SU-DHL-6 (cell line): Measurements from ENCODE around the gene RANGRF.

Experiments used
- H2AFZ ChIP-seq: fragments of 200-600 bp; sonication (generic); 2 replicates; pipeline ENCODE4 v1.6.1; 2014; ENCODE audit warnings: low read depth, mild to moderate bottlenecking, moderate library complexity, mixed read lengths, antibody characterized with exemption, low read length; ENCODE audit not compliant: severe bottlenecking
- H3F3A ChIP-seq: fragments of 200-600 bp; shearing (Covaris generic); 2 replicates; pipeline ENCODE4 v1.6.0; 2016; ENCODE audit warnings: antibody characterized with exemption, mild to moderate bottlenecking; ENCODE audit not compliant: insufficient read depth
- H3K27ac ChIP-seq: fragments of 200-600 bp; sonication (generic); 2 replicates; pipeline ENCODE4 v1.5.1; 2016; ENCODE audit warnings: low read depth, mild to moderate bottlenecking, low read length, moderate library complexity, mixed read lengths
- H3K27me3 ChIP-seq: fragments of 200-600 bp; sonication (generic), shearing (Covaris generic); 2 replicates; pipeline ENCODE4 v1.6.0; 2014; ENCODE audit warnings: mild to moderate bottlenecking, low read length
- H3K36me3 ChIP-seq: fragments of 200-600 bp; sonication (generic); 2 replicates; pipeline ENCODE4 v1.6.1; 2014; ENCODE audit warnings: mild to moderate bottlenecking, low read length, mixed read lengths
- H3K4me2 ChIP-seq: fragments of 300-600, 200-600 bp; shearing (Covaris generic), sonication (generic); 2 replicates; pipeline ENCODE4 v1.6.0; 2014; ENCODE audit warnings: low read length, low read depth, mild to moderate bottlenecking; ENCODE audit not compliant: poor library complexity, severe bottlenecking
- H3K4me3 ChIP-seq: fragments of 200-600 bp; sonication (generic); 2 replicates; pipeline ENCODE4 v1.5.1; 2014; ENCODE audit warnings: antibody characterized with exemption, low read length, mild to moderate bottlenecking, mixed read lengths; ENCODE audit not compliant: insufficient read depth, poor library complexity, severe bottlenecking
- H3K79me2 ChIP-seq: fragments of 200-600 bp; sonication (generic); 2 replicates; pipeline ENCODE4 v1.6.1; 2014; ENCODE audit warnings: mild to moderate bottlenecking, low read length, moderate library complexity; ENCODE audit not compliant: insufficient read depth
- H3K9ac ChIP-seq: fragments of 200-600 bp; sonication (generic); 2 replicates; pipeline ENCODE4 v1.7.0; 2014; ENCODE audit warnings: mild to moderate bottlenecking, low read length
- H3K9me2 ChIP-seq: fragments of 200-600 bp; sonication (generic); replicated peaks from 2 replicates; pipeline ENCODE4 v1.6.1; 2014; ENCODE audit warnings: low read length; ENCODE audit not compliant: insufficient read depth
- H3K9me3 ChIP-seq: fragments of 200-600 bp; sonication (generic); 2 replicates; pipeline ENCODE4 v1.6.1; 2014; ENCODE audit warnings: low read length, mixed read lengths; ENCODE audit not compliant: insufficient read depth
- H4K20me1 ChIP-seq: fragments of 200-600 bp; sonication (generic); 2 replicates; pipeline ENCODE4 v1.6.1; 2014; ENCODE audit warnings: low read depth, mild to moderate bottlenecking, antibody characterized with exemption, low read length, moderate library complexity, mixed read lengths
- EZH2phosphoT487 ChIP-seq: fragments of 200-600 bp; sonication (generic), shearing (Covaris generic); conservative IDR thresholded peaks from 2 replicates; pipeline ENCODE4 v1.6.1; 2018; ENCODE audit warnings: mild to moderate bottlenecking, antibody characterized with exemption, low read length, moderate library complexity, mixed read lengths
- TF ChIP-seq, protein P1 (sequence below): fragments of 200-600 bp; sonication (generic); IDR thresholded peaks from one replicate; pipeline ENCODE4 v1.5.1; 2017; ENCODE audit warnings: antibody characterized with exemption, mild to moderate bottlenecking, low read length, moderate library complexity; ENCODE audit not compliant: insufficient read depth, poor library complexity, severe bottlenecking

The RANGRF gene

DNA sequence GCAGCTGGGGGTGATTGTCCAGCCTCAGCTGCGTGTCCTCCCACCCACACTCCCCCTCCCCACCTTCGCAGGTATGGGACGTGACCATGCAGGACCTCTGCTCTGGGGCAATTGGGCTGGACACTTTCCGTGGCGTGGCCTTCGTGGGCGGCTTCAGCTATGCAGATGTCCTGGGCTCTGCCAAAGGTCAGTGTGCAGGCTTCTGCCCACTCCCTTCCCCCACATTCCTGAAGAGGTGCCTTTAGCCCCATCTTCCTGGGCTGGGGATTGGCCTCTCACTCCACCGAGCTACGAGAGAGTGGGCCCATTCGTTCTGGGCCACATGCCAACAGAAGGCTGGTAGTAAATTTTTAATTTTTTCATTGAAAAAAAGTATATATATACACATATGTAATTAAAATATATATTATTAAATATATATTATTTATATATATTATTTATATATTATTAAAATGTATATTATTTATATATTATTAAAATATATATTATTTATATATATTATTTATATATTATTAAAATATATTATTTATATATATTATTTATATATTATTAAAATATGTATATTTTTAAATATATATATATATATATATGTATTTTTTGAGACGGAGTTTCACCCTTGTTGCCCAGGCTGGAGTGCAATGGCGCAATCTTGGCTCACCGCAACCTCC is 20.9 kb upstream of the RANGRF start:
- Histone ChIP-seq H3F3A (no peaks in the 10 kb centered on the region), H3K4me3 (no peak overlapping the region), H4K20me1 (no peaks in the 10 kb centered on the region), H3K9me3 (no peaks in the 10 kb centered on the region), H3K36me3 (no peaks in the 10 kb centered on the region), H3K4me2 (no peak overlapping the region), H3K27ac (no peak overlapping the region), H3K79me2 (no peaks in the 10 kb centered on the region), H3K27me3 (no peaks in the 10 kb centered on the region), H3K9ac (no peak overlapping the region), H3K9me2 (no peaks in the 10 kb centered on the region), H2AFZ (no peak overlapping the region)
- no peak for TF ChIP-seq EZH2phosphoT487
- TF ChIP-seq, protein P1, sequence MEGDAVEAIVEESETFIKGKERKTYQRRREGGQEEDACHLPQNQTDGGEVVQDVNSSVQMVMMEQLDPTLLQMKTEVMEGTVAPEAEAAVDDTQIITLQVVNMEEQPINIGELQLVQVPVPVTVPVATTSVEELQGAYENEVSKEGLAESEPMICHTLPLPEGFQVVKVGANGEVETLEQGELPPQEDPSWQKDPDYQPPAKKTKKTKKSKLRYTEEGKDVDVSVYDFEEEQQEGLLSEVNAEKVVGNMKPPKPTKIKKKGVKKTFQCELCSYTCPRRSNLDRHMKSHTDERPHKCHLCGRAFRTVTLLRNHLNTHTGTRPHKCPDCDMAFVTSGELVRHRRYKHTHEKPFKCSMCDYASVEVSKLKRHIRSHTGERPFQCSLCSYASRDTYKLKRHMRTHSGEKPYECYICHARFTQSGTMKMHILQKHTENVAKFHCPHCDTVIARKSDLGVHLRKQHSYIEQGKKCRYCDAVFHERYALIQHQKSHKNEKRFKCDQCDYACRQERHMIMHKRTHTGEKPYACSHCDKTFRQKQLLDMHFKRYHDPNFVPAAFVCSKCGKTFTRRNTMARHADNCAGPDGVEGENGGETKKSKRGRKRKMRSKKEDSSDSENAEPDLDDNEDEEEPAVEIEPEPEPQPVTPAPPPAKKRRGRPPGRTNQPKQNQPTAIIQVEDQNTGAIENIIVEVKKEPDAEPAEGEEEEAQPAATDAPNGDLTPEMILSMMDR = no peak

- Histone ChIP-seq H3K9ac (no peak overlapping the region), H3K79me2 (no peaks in the 10 kb centered on the region), H3K4me3 (no peak overlapping the region), H3K36me3 (no peaks in the 10 kb centered on the region), H3K4me2 (no peak overlapping the region), H2AFZ (no peak overlapping the region), H3K9me3 (no peaks in the 10 kb centered on the region), H3K27me3 (no peaks in the 10 kb centered on the region), H3K9me2 (no peaks in the 10 kb centered on the region), H3K27ac (no peak overlapping the region), H4K20me1 (no peaks in the 10 kb centered on the region), H3F3A (no peaks in the 10 kb centered on the region)
- TF ChIP-seq EZH2phosphoT487 = no peak
- TF ChIP-seq, protein P1 = no peak
Measured at GRCh38 chr17:8268550-8269298, 19.7 kb upstream of the RANGRF start.

- Histone ChIP-seq H3K9ac (no peak overlapping the region), H3K4me3 (no peak overlapping the region), H3K9me3 (no peaks in the 10 kb centered on the region), H3K27me3 (no peaks in the 10 kb centered on the region), H3K4me2 (no peak overlapping the region), H4K20me1 (no peaks in the 10 kb centered on the region), H2AFZ (no peak overlapping the region), H3K9me2 (no peaks in the 10 kb centered on the region), H3K79me2 (no peaks in the 10 kb centered on the region), H3K36me3 (no peaks in the 10 kb centered on the region), H3K27ac (no peak overlapping the region), H3F3A (no peaks in the 10 kb centered on the region)
- no peak for TF ChIP-seq EZH2phosphoT487
- TF ChIP-seq, protein P1 = no peak
Measured at GRCh38 chr17:8272421-8272820, 16.0 kb upstream of the RANGRF start.
